ENCODE measurements around the gene LLCFC1. TPM values are rescaled to one million over a fixed set of nuclear protein-coding genes. Genes with fewer than 3 reads are reported as not detected.

Gene LLCFC1
- total RNA-seq, 1 experiment from 2014 or later: not detected

- ATAC-seq (no peak), DNase-seq (ENCODE audit: low read depth, low spot score) (no peak)
- no peak for TF ChIP-seq SIN3A (IDR thresholded peaks at IDR 0.05; ENCODE audit: borderline replicate concordance, insufficient read depth, low read depth, low read length)
- TF ChIP-seq POLR2AphosphoS5 (IDR thresholded peaks at IDR 0.05; ENCODE audit: low read depth, low read length): no peak
- TF ChIP-seq, protein P1, sequence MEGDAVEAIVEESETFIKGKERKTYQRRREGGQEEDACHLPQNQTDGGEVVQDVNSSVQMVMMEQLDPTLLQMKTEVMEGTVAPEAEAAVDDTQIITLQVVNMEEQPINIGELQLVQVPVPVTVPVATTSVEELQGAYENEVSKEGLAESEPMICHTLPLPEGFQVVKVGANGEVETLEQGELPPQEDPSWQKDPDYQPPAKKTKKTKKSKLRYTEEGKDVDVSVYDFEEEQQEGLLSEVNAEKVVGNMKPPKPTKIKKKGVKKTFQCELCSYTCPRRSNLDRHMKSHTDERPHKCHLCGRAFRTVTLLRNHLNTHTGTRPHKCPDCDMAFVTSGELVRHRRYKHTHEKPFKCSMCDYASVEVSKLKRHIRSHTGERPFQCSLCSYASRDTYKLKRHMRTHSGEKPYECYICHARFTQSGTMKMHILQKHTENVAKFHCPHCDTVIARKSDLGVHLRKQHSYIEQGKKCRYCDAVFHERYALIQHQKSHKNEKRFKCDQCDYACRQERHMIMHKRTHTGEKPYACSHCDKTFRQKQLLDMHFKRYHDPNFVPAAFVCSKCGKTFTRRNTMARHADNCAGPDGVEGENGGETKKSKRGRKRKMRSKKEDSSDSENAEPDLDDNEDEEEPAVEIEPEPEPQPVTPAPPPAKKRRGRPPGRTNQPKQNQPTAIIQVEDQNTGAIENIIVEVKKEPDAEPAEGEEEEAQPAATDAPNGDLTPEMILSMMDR (IDR thresholded peaks at IDR 0.05): no peak
- no peak for TF ChIP-seq TCF7L2 (IDR thresholded peaks at IDR 0.05; ENCODE audit: low read depth, low read length)
- no peak for TF ChIP-seq REST (IDR thresholded peaks at IDR 0.05; ENCODE audit: insufficient read depth in 1 of 2, low read depth in 2 of 2, low read length in 1 of 2)
- H3K27ac ChIP-seq (ENCODE audit: low read length): no peak overlapping the region
- no peaks in the 10 kb centered on the region; the same call in 1 of the 2 replicates for H3K27me3 ChIP-seq (ENCODE audit: control insufficient read depth, insufficient read depth, low read length)
- ChIA-PET POLR2A (no interaction called here), CTCF (no interaction called here)
- H3K9me3 ChIP-seq (ENCODE audit: control insufficient read depth, insufficient read depth, low read depth, low read length): no peaks in the 10 kb centered on the region
- H3K36me3 ChIP-seq (ENCODE audit: control insufficient read depth, insufficient read depth, low read length): no peaks in the 10 kb centered on the region
- intact Hi-C loops (cut with micrococcal nuclease; ENCODE audit: unreplicated experiment) (no loop called here), in situ Hi-C loops (cut with HindIII; ENCODE audit: low pct_unique_long_range_greater_than_20kb, low sequenced_read_pairs) (no loop called here)
- no TSS peak for BruUV-seq (replicated peaks)
- H3K4me3 ChIP-seq (ENCODE audit: low read depth in 2 of 2, low read length in 2 of 2): no peak overlapping the region
- H3K4me1 ChIP-seq (ENCODE audit: control insufficient read depth, insufficient read depth, low read length): no peaks in the 10 kb centered on the region
Observed at GRCh38 chr7:142935941-142936565, 3.2 kb upstream of the LLCFC1 start.

DNA sequence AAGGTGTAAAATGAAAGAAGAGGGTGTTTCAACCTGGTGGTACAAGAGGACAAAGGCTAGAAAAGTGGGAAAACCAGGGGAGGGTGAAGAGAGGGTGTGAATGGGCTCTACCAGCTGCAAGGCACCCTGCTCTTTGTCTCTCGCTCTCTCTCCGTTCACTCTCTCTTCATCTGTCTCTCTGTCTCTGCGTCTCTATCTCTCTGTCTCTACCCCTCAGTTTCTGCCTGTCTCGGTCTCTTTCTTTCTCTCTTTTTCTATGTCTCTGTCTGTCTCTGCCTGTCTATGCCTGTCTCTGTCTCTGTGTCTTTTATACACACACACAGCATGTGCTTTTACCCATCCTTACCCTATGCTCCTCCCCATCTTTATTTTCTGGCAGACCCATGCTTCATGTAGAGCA is 673 bp upstream of the LLCFC1 start:
- in situ Hi-C loops (cut with HindIII; ENCODE audit: low pct_unique_long_range_greater_than_20kb, low sequenced_read_pairs) (no loop called here), intact Hi-C loops (cut with micrococcal nuclease; ENCODE audit: unreplicated experiment) (no loop called here)
- ATAC-seq (no peak), DNase-seq (ENCODE audit: low read depth, low spot score) (no peak)
- H3K36me3 ChIP-seq (ENCODE audit: control insufficient read depth, insufficient read depth, low read length): no peaks in the 10 kb centered on the region
- H3K9me3 ChIP-seq (ENCODE audit: control insufficient read depth, insufficient read depth, low read depth, low read length): no peaks in the 10 kb centered on the region
- H3K27me3 ChIP-seq (ENCODE audit: control insufficient read depth, insufficient read depth, low read length): no peaks in the 10 kb centered on the region; the same call in 1 of the 2 replicates
- no peak overlapping the region for H3K27ac ChIP-seq (ENCODE audit: low read length)
- no peak overlapping the region for H3K4me3 ChIP-seq (ENCODE audit: low read depth in 2 of 2, low read length in 2 of 2)
- ChIA-PET CTCF (no interaction called here), POLR2A (no interaction called here)
- no peak for TF ChIP-seq POLR2AphosphoS5 (IDR thresholded peaks at IDR 0.05; ENCODE audit: low read depth, low read length)
- no peak for TF ChIP-seq SIN3A (IDR thresholded peaks at IDR 0.05; ENCODE audit: borderline replicate concordance, insufficient read depth, low read depth, low read length)
- TF ChIP-seq, protein P1 (IDR thresholded peaks at IDR 0.05): no peak
- TF ChIP-seq REST (IDR thresholded peaks at IDR 0.05; ENCODE audit: insufficient read depth in 1 of 2, low read depth in 2 of 2, low read length in 1 of 2): no peak
- no peak for TF ChIP-seq TCF7L2 (IDR thresholded peaks at IDR 0.05; ENCODE audit: low read depth, low read length)
- no peaks in the 10 kb centered on the region for H3K4me1 ChIP-seq (ENCODE audit: control insufficient read depth, insufficient read depth, low read length)
- BruUV-seq (replicated peaks): no TSS peak

Measured in Panc1 (cell line).